AG09319 (cell line): Measurements from ENCODE around the gene OR5H1.

ENCODE experiments used
- DNase-seq: peaks from one replicate; pipeline ENCODE4 v3.0.0-alpha.2; 2010; ENCODE audit warnings: low read depth; ENCODE audit errors: extremely low read depth
- TF ChIP-seq, protein P1 (sequence below): IDR thresholded peaks from 2 replicates; pipeline ENCODE4 v1.5.1; 2011; ENCODE audit warnings: low read depth, mild to moderate bottlenecking, inconsistent platforms, low read length, moderate library complexity

Gene OR5H1

DNA sequence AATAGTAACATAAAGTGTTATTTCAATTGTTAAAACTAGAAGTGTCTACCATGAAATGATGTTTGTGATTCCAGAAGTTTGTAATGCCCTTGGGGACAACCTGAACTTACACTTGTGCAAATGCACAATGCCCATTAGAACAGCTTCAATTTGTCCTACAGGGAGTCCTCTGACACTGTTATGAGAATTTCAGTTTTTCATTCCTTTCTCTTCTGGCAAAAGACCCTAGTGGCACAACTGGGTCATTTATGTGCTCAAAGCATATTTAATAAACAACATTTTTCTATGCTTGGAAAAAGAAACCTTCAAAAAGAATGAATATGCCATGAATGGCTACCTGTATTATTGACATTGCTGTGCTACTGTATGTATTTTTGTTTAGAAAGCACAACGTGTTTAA is at the start of gene OR5H1:
Gene OR5H1, plus strand, starts transcription at position 301 of the 400 bp plus-strand sequence. CDS start 1,977 bp downstream, outside the sequence.
- TF ChIP-seq, protein P1, sequence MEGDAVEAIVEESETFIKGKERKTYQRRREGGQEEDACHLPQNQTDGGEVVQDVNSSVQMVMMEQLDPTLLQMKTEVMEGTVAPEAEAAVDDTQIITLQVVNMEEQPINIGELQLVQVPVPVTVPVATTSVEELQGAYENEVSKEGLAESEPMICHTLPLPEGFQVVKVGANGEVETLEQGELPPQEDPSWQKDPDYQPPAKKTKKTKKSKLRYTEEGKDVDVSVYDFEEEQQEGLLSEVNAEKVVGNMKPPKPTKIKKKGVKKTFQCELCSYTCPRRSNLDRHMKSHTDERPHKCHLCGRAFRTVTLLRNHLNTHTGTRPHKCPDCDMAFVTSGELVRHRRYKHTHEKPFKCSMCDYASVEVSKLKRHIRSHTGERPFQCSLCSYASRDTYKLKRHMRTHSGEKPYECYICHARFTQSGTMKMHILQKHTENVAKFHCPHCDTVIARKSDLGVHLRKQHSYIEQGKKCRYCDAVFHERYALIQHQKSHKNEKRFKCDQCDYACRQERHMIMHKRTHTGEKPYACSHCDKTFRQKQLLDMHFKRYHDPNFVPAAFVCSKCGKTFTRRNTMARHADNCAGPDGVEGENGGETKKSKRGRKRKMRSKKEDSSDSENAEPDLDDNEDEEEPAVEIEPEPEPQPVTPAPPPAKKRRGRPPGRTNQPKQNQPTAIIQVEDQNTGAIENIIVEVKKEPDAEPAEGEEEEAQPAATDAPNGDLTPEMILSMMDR = no peak
- DNase-seq = no peak

- DNase-seq = no peak
- TF ChIP-seq, protein P1 = no peak
These were observed 43.6 kb upstream of the OR5H1 start, which contains the start of gene OR5AC2 for GRCh38 chr3:98086873-98087272. Gene OR5AC2 (plus strand): TSS chr3:98087173. CDS start chr3:98087173, 0 bp downstream.

GRCh38 chr3:98095882-98096281 is 34.6 kb upstream of the OR5H1 start:
- TF ChIP-seq, protein P1 = no peak
- DNase-seq = no peak

DNA sequence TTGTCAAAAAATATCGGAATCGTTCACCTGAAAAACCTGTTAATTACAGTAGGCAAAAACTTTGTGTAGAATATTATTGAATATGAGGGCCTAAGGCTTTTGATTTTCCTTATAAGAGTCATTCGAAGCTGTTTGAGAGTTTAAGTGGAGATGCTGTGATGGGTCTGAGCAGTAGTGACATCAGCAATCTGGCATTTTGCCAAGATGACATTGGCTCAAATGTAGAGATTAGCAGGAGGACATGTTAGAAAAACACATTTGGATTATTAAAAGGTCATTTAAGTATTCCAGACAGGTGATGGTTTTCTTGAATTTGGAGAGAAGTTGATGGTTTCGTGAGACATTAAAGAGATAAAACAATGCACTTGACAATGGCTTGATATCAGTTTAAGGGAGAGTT is 30.7 kb upstream of the OR5H1 start:
- TF ChIP-seq, protein P1 = no peak
- no peak for DNase-seq

DNA sequence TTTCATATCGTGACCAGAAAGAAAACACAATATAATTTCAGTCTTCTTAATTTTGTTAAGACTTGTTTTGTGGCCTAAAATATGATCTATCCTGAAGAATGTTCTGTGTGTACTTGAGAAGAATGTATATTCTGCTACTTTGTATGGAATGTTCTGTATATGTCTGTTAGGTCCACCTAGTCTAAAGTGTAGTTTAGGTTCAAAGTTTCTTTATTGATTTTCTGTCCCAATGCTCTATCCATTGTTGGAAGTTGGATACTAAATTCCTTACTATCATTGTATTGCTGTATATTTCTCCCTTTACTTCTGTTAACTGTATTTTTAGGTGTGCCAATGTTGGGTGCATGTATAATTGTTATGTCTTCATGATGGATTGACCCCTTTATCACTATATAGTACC is 22.4 kb upstream of the OR5H1 start:
- DNase-seq = no peak
- TF ChIP-seq, protein P1 = no peak

DNA sequence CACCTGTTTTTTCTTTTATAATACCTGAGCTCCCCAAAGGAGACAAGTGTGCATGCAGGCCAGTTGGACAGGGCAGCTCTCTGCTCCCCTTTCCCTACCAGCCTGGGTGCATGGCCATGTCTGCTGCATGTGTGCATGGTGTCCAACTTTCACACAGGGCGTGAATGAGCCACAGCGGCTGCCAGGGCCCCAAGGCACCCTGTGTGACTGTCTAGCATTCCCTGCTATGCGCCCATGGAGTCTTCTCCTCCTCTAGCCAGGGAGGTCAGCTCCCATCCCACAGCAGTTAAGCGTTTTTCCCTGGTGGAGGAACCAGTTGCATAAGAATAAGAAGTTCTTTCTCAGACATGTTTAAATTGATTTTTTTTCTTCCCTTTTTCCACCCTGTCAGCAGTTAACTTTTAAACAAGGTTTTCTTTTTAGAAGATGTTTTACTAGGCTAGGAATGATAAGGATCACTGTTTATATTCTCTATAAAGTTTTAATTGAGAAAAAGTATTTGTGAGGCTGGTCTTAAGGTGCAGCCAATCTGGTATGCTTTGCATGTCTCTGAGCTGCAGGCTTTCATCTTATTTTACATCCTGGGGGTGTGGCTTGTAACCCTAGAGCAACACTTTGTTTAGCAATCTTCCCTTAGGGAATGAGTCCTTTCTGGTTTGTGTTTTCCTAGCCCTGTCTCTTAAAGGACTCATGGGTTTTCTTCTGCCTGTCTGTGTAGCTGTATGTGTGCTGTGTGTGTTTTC is 20.5 kb upstream of the OR5H1 start:
- TF ChIP-seq, protein P1 = no peak
- DNase-seq = no peak

- TF ChIP-seq, protein P1 = no peak
- DNase-seq = no peak
These were observed 20.0 kb upstream of the OR5H1 start for GRCh38 chr3:98110550-98110908.
